HG03175 (cell line): ENCODE results near the gene MELK.
A peak's percentile ranks its signal among the peaks of the same experiment; 100 is the strongest.

Experiments used
- ATAC-seq: cut with Tn5 transposase; IDR thresholded peaks from one replicate; pipeline ENCODE4 v1.9.1; 2021; ENCODE audit warnings: mild to moderate bottlenecking, moderate library complexity; ENCODE audit not compliant: unreplicated experiment

Gene MELK

DNA sequence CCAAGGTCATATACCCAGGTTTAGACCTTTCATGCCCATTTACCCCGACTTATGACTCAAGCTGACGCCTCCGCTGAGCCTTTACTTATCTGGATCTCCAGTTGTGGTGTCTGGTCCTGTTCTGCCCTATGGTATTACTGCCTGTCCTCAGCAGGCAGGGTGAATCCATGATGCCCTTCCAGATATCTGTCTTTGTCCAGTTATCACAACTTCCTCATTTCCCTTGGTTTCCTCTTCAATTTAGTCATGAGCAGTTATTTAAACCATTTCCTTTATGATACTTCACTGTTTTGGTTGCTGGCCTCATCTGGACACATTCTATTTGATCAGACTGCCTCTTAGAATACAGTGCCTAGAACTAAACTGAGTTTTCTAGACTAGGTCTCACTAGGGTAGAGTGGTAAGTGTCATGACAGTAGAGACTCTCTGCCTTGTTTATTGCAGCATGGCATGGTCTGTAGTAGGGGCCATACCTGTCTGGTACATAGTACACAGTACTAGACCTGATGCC, 93.3 kb downstream of the MELK start:
- peak; percentile 58 for ATAC-seq

DNA sequence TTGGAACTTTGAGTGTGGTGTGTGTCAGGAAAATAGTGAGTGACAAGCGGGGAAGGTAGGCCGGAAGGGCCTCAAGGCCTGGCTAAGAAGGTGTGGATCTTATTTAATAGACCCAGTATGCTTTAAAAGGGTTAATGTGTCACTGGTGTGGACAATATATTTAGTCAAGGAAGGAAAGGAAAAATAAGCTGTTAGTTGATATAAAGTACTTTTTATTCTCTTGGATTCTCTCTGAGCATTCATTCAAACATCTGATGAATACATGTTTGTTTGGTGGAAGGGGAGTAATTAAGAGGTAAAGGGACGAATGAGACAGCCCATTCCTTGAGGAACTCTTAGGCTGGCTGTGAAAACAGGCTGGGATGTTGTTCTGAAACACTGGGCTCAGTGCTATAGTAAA, 98.9 kb downstream of the MELK start:
- no peak for ATAC-seq

DNA sequence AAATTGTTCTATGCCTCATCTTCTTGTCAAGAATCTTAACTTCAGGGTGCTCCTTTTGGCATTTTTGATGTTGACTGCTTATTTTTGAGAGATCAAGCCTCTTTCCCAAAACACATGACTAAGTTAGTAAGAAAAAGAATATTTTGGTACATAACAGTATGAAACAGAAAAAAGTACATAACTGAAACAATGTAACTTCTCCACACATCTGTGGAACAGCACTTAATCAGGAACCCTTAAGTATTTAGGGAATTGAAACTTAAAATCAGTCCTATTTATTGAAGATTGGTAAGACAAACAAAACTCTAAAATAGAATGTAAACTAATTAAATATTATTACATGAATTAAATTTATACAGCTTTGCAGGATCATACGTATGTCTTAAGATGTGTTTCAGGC, 103.4 kb downstream of the MELK start:
- ATAC-seq = no peak

DNA sequence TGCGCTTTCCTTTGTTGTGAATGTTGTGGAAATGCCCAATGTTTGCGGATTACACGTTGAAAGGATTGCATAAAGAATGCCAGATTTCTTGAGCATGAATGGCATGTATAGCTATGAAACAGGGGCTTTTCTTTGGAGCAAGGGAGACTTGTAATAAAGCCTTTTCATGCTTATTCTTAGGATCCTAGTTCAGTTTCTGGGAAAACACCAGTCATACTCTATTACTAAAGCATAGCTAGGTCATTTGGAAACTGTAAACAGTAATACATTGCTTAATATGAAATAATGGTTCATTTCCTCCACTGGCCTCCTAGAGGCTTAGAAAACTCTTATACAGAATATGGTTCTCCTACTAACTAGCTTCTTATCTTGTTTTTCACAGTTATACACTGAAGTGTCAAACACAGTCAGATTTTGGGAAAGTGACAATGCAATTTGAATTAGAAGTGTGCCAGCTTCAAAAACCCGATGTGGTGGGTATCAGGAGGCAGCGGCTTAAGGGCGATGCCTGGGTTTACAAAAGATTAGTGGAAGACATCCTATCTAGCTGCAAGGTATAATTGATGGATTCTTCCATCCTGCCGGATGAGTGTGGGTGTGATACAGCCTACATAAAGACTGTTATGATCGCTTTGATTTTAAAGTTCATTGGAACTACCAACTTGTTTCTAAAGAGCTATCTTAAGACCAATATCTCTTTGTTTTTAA, 104.2 kb downstream of the MELK start:
- ATAC-seq = no peak

DNA sequence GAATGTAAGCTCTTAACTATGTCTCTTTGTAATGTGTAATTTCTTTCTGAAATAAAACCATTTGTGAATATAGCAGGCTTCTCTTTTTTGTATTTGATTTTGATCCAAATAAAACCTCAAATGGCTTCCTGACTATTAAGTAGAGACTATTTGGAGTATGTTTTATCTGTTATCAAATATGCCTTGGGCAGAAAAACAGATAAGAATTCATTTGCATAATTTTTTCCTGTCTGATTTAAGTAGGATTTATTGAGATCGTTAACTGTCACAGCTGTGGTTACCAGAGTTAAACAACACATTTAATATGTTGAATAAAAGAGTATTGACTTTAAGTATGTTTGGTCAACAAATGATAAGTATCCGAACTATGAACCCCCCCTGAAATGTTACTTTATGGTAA, 104.9 kb downstream of the MELK start:
- no peak for ATAC-seq

DNA sequence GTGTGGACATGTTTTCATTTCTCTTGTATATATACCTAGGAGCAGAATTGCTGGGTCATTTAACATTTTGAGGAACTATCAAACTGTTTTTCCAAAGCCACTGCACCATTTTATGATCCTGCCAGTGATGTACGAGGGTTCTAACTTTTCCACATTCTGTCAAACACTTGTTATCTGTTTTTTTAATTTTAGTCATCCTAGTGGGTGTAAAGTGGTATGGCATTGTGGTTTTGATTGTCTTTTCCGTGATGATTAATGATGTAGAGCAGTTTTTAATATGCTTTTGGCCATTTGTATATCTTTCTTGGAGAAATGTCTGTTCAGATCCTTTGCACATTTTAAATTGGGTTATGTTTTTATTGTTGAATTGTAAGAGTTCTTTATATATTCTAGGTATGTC, 107.0 kb downstream of the MELK start:
- ATAC-seq = no peak

DNA sequence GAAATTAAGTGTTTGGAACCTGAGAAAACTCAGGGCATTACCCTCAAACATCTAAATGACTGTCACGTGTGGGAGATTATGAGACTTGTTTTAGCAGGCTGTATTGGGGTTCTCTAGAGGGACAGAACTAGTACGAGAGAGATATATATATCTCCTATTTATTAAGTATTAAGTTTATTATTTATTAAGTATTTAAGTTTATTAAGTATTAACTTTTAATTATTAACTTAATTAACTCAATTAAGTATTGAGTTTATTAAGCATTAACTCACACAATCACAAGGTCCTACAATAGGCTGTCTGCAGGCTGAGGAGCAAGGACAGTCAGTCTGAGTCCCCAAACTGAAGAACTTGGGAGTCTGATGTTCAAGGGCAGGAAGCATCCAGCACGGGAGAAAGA, 113.8 kb downstream of the MELK start:
- ATAC-seq = no peak

DNA sequence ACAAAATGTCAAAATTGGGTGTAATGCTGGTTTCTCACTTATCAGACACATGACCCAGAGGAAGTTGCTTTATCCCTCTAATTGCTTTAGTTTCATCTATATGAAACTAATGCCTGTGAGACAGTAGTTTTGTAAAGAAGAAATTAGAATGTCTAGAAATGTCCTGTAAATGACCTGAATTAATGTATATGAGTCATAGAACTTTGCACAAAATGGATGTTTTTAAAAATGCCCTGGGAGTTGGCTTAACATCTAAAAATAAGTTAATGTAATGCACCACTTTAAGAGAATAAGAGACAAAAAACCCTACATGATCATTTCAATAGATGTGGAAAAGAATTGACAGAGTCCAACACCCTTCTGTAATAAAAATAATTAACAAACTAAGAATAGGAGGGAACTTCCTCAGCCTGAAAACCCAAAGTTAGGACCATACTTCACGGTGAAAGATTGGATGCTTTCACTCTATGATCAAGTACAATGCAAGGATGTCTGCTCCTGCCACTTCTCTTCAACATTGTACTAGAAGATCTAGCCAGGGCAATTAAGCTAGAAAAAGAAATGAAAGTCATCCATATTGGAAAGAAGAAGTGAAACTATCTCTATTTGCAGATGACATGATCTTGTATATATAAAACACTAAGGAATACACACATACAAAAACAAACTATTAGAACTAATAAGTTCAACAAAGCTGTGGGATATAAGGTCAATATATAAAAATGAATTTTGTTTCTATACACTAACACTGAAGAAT, 117.9 kb downstream of the MELK start:
- no peak for ATAC-seq

DNA sequence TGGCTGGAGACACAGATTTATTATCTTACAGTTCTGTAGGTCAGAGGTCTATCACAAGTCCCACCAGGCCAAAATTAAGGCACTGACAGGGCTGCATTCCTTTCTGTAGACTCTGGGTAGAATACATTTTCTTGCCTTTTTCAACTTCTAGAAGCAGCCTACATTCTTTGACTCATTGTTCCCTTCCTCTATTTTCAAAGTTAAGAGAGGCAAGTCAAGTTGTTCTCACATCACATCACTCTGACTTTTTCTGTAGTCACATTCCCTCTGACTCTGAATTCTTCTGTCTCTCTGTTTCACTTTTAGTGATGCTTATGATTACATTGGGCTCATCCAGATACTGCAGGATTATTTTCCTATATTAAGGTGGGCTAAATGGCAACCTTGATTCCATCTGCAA, 119.0 kb downstream of the MELK start:
- no peak for ATAC-seq

DNA sequence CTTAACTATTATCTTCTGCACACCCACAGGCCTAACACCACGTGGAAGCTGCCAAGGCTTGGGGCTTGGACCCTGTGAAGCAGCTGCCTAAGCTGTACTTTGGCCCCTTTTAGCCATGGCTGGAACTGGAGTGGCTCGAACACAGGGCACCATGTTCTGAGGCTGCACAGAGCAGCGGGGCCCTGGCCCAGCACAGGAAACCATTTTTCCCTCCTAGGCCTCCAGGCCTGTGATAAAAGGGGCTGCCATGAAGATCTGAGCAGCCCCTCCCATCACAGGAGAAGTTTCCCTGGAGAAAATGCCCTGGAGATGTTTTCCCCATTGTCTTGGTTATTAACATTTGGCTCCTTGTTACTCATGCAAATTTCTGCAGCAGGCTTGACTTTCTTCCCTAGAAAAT, 126.3 kb downstream of the MELK start:
- ATAC-seq = no peak

DNA sequence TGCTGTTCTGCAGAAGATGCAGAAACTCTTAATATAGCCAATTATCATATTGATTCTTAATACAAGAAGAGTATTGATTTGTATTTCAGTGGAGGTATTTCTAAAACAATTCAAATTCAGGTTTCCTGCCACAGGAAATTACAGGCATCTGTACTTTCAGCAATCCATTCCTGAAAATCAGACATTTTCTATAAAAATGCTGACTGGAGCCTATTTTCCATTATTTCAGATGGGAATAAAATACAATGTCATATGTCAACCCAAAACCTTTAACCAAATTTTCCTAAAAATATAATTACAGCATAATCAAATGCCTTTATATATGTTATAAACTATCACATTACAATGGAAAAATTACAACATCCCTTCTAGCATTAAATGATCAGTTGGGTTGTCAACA, 131.5 kb downstream of the MELK start:
- ATAC-seq = no peak

DNA sequence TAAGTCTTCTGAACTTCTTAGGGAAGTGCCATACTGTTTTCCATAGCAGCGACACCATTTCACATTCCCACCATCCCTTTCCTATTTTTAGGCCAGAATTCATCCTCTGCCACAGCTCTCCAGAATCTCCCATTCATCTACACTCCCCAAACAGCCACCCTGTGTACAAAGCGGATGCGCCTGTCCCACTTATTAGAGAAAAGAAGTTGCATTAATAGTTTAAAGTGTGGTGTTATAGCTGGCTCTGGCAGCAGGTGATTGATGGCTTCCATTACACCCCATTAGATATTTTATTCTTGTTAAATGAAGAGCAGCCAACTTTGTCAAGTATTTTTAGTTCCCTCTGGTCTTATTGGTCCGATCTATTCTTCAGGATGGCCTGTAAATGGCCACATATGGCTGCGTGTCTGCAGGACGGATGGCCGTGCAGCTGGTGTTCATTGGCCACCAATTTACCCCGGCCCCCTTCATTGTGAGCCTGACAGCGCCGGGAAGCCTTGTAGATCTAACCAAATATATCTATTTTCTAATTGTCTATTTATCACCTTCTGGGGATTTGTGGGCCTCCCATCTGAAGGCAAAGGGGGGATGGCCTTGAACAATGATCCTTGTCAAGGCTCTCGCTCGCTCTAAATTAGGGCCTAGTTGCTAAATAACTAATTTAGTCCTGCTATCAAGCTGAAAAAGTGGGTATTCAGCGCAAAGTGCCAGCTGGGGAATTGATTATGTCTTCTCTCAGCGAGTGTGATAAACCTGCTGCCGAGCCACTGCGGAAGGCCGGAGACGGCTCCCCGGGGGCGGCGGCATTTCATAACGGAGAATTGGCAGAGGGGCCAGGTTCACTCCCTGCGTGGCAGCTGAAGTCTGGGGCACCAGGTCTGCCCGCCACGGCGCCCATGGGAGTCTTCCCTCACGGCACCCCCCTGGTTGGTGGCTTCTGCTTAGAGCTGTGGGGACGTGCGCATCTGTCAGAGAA, 141.1 kb downstream of the MELK start:
- no peak for ATAC-seq

DNA sequence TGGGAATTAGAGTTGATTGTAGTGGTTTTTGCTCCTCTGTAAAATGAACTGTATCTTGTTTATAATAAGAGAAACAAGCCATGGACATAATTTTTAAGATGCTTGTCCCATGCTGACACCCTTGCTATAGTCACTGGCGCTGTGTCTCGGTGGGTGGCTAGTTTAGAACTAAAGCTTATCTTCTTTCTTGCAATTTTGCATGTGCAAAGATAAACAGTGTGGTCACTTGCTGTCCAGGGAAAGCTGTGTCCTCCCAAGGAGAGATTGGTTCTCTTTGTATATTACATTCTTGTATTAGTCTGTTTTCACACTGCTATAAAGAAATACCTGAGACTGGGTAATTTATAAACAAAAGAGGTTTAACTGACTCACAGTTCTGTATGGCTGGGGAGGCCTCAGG, 143.8 kb downstream of the MELK start:
- ATAC-seq = no peak

DNA sequence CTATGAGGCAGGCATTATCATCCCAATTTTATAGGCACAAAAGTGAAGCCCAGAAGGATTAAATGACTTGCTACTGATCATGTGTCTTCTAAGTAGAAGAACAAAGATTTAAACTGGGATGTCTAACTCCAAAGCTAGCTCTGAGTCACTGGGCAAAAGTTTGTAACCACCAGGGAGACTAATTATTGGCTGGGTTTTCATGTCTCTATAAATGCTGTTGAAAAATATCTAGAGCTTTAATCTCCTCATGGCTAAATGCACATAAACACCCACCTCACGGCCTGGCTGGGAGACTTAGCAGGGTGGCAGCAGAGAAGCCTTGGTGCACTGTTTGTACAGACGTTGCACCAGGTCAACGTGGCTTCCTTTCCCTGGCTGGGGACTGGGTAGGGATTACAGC, 144.6 kb downstream of the MELK start:
- no peak for ATAC-seq

DNA sequence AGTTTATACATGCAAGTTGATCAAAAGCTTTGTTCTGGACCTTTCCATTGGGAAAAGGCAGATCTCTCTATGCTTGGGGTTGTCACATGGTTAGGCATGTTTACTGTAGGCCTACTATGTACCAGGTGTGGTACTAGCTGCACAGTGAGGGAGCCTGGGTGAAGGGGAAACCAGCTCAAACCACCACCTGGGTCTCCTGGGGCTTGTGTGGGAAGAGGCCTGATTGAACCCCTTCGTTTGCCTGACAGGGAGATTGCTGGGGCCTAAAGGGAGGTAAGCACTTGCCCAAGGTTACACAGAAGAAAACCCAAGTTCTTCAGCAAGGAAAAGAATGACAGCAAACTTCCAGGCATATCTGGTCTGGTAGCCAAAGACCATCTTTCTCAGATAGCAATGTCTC, 145.9 kb downstream of the MELK start:
- ATAC-seq = no peak

DNA sequence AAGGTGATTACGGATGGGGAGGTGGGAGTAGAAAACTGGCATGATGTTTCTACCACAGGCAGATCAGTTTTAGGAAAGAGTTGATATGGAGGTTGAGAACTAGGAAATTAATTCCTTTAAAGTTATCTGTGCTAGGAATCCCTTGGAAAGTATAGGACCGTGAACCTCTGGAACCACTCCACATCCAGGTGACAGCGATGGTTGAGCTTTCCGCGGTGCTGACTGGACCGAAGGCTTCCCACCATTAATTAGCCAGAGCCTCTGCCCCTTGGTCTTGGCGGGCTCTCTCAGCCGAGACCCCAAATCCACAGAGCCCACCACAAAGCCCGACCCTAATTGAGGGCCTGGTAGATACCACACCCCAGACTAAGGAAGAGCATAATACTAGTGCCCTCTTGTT, 147.3 kb downstream of the MELK start:
- no peak for ATAC-seq

DNA sequence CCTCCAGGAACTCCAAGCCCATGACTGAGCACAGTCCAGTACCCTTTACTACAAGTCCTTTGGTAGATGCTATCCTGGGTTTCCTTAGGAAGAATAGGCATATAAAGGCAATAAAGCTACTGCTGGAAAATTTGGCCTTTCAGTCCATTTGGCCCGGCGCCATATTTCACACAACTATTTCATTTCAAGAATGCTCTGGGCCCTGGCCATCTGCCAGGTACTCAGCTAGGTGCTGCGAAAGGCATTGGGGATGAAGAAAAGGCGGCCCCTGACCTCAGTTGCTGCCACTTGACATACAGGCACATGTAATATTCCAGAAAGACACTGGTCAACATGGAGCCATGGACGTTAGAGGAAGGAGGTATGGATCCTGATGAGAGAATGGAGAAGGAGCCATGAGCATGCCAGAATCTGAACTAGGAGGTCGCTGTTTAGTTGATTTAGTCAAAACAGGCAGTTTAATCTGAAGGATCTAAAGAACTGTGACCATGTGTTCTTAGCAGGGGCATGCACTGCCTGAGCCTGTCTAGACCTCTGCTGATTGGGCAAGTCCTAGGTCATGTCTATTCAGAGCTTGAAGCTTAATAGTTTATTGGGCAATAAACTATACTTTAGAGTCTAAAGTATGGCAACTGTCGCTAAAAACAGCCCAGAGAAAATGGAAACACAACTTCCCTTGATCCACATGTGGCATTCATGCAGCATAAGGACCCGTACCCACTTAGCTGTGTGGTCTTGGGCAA, 149.3 kb downstream of the MELK start:
- no peak for ATAC-seq

DNA sequence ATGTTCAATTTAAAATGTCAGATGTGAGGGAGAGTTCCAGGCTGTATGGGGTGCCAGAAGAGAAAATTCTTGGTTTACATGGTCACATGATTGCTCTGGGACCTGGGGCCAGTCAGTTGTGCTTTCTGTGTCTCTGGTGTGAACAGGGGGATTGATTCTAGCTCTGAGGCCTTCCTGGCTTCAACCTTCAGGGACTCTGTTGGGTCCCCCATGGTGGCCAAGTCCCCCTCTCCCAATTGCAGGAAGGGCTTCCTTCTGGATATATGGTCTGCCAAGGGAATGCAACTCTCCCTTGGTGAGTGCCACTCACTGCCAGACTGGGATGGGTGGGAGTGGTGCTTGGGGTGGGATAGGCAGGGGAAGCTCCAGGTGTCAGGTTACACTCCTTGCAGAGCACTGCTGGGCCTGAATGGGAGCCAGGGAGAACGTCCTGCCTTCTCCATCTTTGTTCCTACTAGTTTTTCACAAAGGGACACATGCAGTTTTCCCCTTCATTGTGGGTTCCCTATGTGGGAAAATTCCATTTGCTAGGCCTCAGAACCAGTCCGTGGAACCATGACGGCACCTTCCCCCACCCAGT, 153.2 kb downstream of the MELK start:
- no peak for ATAC-seq
